Measurements from ENCODE around the gene TVP23B.
"Not testable (repeated sequence)": the region's sequence is repeated elsewhere in the genome, so short reads cannot be mapped to it uniquely, and the experiment has no call there.

TVP23B gene

GRCh38 chr17:18794841-18795240 is 13.9 kb downstream of the TVP23B start:
- DNase-seq = not testable (repeated sequence)

- not testable (repeated sequence) for DNase-seq
These were observed 15.9 kb downstream of the TVP23B start for GRCh38 chr17:18796887-18797286.

- not testable (repeated sequence) for DNase-seq
These were observed 22.7 kb downstream of the TVP23B start for GRCh38 chr17:18803458-18804245.

GRCh38 chr17:18815924-18816323 is 34.9 kb downstream of the TVP23B start:
- not testable (repeated sequence) for DNase-seq

- peak; percentile 8 for DNase-seq
These were observed 35.7 kb downstream of the TVP23B start for GRCh38 chr17:18816489-18817371.

GRCh38 chr17:18821430-18821829 is 40.4 kb downstream of the TVP23B start:
- not testable (repeated sequence) for DNase-seq

- DNase-seq = not testable (repeated sequence)
These were observed 46.6 kb downstream of the TVP23B start for GRCh38 chr17:18827613-18828012.

- no peak for DNase-seq
These were observed 67.5 kb downstream of the TVP23B start for GRCh38 chr17:18848501-18848900.

- DNase-seq = no peak
These were observed 69.7 kb downstream of the TVP23B start for GRCh38 chr17:18850679-18851078.

GRCh38 chr17:18851201-18851600 is 70.2 kb downstream of the TVP23B start:
- DNase-seq = no peak

- no peak for DNase-seq
These were observed 74.0 kb downstream of the TVP23B start for GRCh38 chr17:18854956-18855355.

- DNase-seq = peak; percentile 35
These were observed 75.0 kb downstream of the TVP23B start for GRCh38 chr17:18855831-18856569.

Data from NCI-H2029 treated with DMSO at 0.1 percent for 48 hours (cell line).